Stimulated activated effector memory CD8-positive, alpha-beta T cell treated with anti-CD3 and anti-CD28 coated beads, Interleukin-12 subunit alpha, Interleukin-12 subunit beta, amount 100 ng/mL, for 72 hours (primary cell): ENCODE results near the gene FAM20C.

Experiments
- ATAC-seq: fragments of 150-1000 bp; cut with Tn5 transposase; 2 replicates; pipeline ENCODE4 v1.10.0; 2021
- DNase-seq, 2 donors: peaks; one replicate each; pipeline ENCODE4 v3.0.0; 2021 to 2022; ENCODE audit warnings: low spot score in 2 of 2
- H3K27ac Mint-ChIP-seq: one replicate; pipeline ENCODE4 v1.8.0; 2022; ENCODE audit warnings: mild to moderate bottlenecking, mixed read lengths
- H3K36me3 Mint-ChIP-seq: one replicate; pipeline ENCODE4 v1.8.0; 2022; ENCODE audit warnings: mild to moderate bottlenecking, mixed read lengths
- H3K4me1 Mint-ChIP-seq: one replicate; pipeline ENCODE4 v1.8.0; 2022; ENCODE audit warnings: mixed read lengths
- H3K4me3 Mint-ChIP-seq: one replicate; pipeline ENCODE4 v1.8.0; 2022; ENCODE audit warnings: mild to moderate bottlenecking, mixed read lengths
- H3K9me3 Mint-ChIP-seq: one replicate; pipeline ENCODE4 v1.8.0; 2022; ENCODE audit warnings: mixed read lengths

The FAM20C gene

GRCh38 chr7:253581-254336 lies 61.4 kb downstream of the FAM20C start:
- Mint-ChIP-seq H3K27ac (no peak overlapping the region), H3K36me3 (no peaks in the 10 kb centered on the region), H3K4me3 (no peak overlapping the region), H3K9me3 (no peaks in the 10 kb centered on the region), H3K4me1 (no peaks in the 10 kb centered on the region)
- ATAC-seq (no peak), DNase-seq (no peak)

DNA sequence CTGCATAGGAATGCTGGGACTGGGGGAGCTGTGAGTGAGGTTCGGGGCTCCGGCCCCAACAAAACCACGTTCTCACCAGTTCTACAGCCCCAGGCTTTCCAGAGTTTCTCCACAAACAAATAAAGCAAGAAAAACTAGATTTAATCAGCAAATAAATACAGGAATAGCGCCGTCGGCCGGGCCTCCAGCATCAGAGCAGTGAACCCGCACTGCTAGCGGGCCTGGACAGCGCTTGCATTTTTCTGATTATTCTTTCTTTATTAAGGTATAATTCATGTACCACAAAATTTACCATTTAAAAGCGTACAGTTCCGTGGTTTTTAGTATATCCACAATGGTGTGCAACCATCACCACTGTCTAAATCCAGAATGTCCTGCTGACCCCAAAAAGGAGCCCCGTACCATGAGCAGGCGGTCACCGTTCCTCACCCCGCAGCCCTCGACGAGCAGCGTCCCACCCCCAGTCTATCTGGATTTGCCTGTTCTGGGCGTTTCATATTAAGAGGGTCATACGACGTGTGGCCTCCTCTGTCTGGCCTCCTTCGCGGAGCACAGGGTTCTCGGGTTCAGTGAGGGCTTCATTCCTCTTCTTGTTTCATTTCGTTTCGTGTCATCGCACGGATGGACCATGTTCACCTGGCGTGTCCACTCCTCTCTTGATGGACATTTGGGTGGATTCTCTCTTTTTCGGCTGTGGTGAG lies 62.1 kb downstream of the FAM20C start:
- no peaks in the 10 kb centered on the region for H3K9me3 Mint-ChIP-seq
- H3K36me3 Mint-ChIP-seq, result peaks cover 5% of the 10 kb centered on the region
- DNase-seq (no peak), ATAC-seq (no peak)
- no peak overlapping the region for H3K27ac Mint-ChIP-seq
- no peak overlapping the region for H3K4me3 Mint-ChIP-seq
- no peaks in the 10 kb centered on the region for H3K4me1 Mint-ChIP-seq

- Mint-ChIP-seq H3K36me3 (peaks cover 7% of the 10 kb centered on the region), H3K4me1 (no peaks in the 10 kb centered on the region), H3K27ac (no peak overlapping the region), H3K4me3 (no peak overlapping the region), H3K9me3 (no peaks in the 10 kb centered on the region)
- DNase-seq (no peak), ATAC-seq (no peak)
Measured at GRCh38 chr7:255038-255435, 62.7 kb downstream of the FAM20C start.

DNA sequence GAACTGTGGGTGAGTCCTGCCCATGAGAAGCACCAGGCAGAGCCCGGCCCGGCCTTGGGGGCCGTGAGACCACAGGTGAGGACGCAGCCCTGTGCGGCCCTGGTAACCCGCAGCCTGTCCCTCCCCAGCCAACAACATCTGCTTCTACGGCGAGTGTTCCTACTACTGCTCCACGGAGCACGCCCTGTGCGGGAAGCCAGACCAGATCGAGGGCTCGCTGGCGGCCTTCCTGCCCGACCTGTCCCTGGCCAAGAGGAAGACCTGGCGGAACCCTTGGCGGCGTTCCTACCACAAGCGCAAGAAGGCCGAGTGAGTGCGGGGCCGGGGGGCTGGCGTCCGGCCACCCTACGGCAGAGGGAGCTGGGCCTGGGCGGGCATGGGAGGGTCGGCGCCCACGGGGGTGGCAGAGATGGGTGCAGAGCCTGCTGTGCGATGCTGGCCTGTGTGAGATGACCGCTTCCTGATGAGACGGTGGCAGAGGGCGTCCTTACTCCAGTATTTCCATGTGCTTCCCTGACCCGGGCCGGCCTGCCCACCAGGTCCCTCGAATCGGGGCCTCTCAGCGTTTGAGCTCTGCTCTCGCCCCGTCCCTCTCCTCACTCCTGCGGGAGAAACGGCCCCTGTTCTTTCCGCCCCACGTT lies 63.5 kb downstream of the FAM20C start:
- Mint-ChIP-seq H3K4me1 (no peaks in the 10 kb centered on the region), H3K27ac (no peak overlapping the region), H3K4me3 (no peak overlapping the region), H3K36me3 (peaks cover 7% of the 10 kb centered on the region), H3K9me3 (no peaks in the 10 kb centered on the region)
- DNase-seq, result no peak
- ATAC-seq, result no peak

DNA sequence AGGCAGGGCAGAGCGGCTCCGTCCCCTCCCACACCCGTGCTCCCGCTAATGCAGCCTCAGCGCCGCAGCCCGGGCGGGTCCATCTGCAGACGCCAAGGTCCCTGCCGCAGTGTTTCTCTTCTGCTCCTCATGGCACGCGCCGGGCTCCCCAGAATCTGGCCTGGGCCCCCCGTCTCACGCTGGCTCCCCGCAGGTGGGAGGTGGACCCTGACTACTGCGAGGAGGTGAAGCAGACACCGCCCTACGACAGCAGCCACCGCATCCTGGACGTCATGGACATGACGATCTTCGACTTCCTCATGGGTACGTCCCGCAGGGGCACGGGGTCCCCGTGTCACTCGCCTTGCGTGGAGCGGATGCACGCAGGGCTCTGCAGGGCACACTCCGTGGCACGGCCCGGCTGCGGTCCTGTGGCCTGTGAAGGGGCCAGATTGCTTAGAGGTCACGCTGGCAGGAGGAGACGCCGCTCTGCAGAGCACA lies 64.1 kb downstream of the FAM20C start:
- Mint-ChIP-seq H3K36me3 (peaks cover 7% of the 10 kb centered on the region), H3K4me3 (no peak overlapping the region), H3K9me3 (no peaks in the 10 kb centered on the region), H3K4me1 (peaks cover under 1% of the 10 kb centered on the region), H3K27ac (no peak overlapping the region)
- no peak for DNase-seq
- ATAC-seq, result no peak

GRCh38 chr7:256981-257646 lies 64.7 kb downstream of the FAM20C start:
- H3K27ac Mint-ChIP-seq, result no peak overlapping the region
- DNase-seq (no peak), ATAC-seq (no peak)
- H3K4me1 Mint-ChIP-seq, result peaks cover 7% of the 10 kb centered on the region
- peaks cover 7% of the 10 kb centered on the region for H3K36me3 Mint-ChIP-seq
- H3K9me3 Mint-ChIP-seq, result no peaks in the 10 kb centered on the region
- H3K4me3 Mint-ChIP-seq, result no peak overlapping the region

- H3K4me1 Mint-ChIP-seq, result peaks cover 12% of the 10 kb centered on the region
- ATAC-seq, result no peak
- H3K27ac Mint-ChIP-seq, result no peak overlapping the region
- DNase-seq, result no peak
- peaks cover 12% of the 10 kb centered on the region for H3K36me3 Mint-ChIP-seq
- H3K9me3 Mint-ChIP-seq, result peaks cover 2% of the 10 kb centered on the region
- H3K4me3 Mint-ChIP-seq, result no peak overlapping the region
Measured at GRCh38 chr7:257647-257992, 65.2 kb downstream of the FAM20C start.

GRCh38 chr7:258476-259190 lies 66.3 kb downstream of the FAM20C start:
- Mint-ChIP-seq H3K4me1 (peaks cover 13% of the 10 kb centered on the region), H3K27ac (no peak overlapping the region), H3K4me3 (no peak overlapping the region)

DNA sequence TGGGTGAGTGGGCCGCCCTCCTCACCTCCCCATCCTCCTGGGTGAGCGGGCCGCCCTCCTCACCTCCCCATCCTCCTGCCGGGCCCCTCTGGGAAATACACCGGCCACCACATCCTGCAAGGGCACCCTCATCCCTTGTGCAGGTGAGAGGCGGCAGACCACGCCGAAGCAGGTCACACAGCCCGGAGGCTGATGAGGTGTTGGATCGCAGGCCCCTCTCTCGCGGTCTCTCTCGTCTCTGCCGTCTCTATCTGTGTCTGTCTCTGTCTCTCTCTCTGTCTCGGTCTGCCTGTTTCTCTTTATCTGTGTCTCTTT lies 66.8 kb downstream of the FAM20C start:
- Mint-ChIP-seq H3K4me1 (peaks cover 17% of the 10 kb centered on the region), H3K4me3 (no peak overlapping the region), H3K9me3 (peaks cover 2% of the 10 kb centered on the region), H3K36me3 (peaks cover 12% of the 10 kb centered on the region), H3K27ac (peak overlapping the region; percentile 4)
- no peak for DNase-seq
- ATAC-seq, result no peak

More at GRCh38 chr7:258476-259190, 66.3 kb downstream of the FAM20C start:
- no peak for DNase-seq
- ATAC-seq, result no peak
- H3K36me3 Mint-ChIP-seq, result peaks cover 12% of the 10 kb centered on the region
- H3K9me3 Mint-ChIP-seq, result peaks cover 2% of the 10 kb centered on the region

- Mint-ChIP-seq H3K27ac (peak overlapping the region; percentile 4), H3K4me3 (no peak overlapping the region), H3K9me3 (peaks cover 4% of the 10 kb centered on the region), H3K36me3 (peaks cover 12% of the 10 kb centered on the region), H3K4me1 (peaks cover 23% of the 10 kb centered on the region)
- ATAC-seq (no peak), DNase-seq (no peak)
Measured at GRCh38 chr7:259751-260405, 67.5 kb downstream of the FAM20C start.

- Mint-ChIP-seq H3K36me3 (peaks cover 12% of the 10 kb centered on the region), H3K4me1 (peaks cover 23% of the 10 kb centered on the region), H3K9me3 (peaks cover 4% of the 10 kb centered on the region)
Measured at GRCh38 chr7:260441-261281, 68.3 kb downstream of the FAM20C start.

DNA sequence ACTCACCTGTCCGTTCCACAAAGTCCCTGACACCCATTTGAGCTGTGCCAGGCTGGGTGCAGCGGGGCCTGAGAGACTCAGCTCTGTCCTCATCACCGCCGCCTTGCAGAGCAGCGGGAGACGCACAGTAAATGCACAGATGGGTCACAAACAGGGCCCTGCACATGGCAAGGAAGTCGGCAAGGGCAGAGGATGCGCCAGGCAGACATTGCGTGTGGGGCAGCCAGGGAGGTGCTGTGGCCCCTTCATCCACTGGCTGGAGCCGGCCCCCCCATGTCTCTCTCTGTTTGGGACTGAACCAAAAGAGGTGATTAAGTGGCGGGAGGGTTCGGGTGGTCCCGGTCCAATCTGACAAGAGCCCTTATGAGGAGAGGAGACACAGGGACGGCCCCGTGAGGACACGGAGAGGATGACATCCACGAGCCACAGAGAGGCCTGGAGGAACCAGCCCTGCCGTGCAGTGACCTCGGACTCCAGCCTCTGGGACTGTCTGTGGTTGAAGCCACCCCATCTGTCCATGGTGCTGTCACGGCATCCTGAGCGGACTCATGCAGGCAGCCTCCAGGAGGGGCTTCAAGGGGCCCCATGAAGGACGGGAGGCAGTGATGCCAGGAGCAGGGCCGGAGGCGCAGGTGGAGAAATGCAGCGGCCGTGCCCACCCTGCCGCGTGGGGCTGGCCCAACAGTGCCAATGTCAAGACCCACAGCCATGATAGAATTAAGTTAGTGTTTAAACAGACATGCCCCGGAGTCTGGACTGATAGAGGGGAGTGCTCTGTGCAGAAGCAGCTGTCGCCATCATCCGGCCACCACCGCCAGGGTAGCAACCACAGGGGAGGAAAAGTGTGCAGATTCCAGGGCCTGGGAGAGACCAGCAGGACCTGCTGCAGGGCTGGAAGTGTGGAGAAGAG lies 69.2 kb downstream of the FAM20C start:
- Mint-ChIP-seq H3K36me3 (peaks cover 12% of the 10 kb centered on the region), H3K4me3 (no peak overlapping the region), H3K9me3 (peaks cover 4% of the 10 kb centered on the region), H3K4me1 (peaks cover 23% of the 10 kb centered on the region), H3K27ac (peak overlapping the region; percentile 69)
- DNase-seq (no peak), ATAC-seq (no peak)

More at GRCh38 chr7:260441-261281, 68.3 kb downstream of the FAM20C start:
- Mint-ChIP-seq H3K27ac (no peak overlapping the region), H3K4me3 (no peak overlapping the region)
- DNase-seq (no peak), ATAC-seq (no peak)

- Mint-ChIP-seq H3K36me3 (peaks cover 12% of the 10 kb centered on the region), H3K4me3 (no peak overlapping the region), H3K4me1 (peaks cover 23% of the 10 kb centered on the region), H3K9me3 (peaks cover 4% of the 10 kb centered on the region), H3K27ac (peak overlapping the region; percentile 69)
- ATAC-seq, result no peak
- no peak for DNase-seq
Measured at GRCh38 chr7:262251-262572, 69.8 kb downstream of the FAM20C start.
